Right hindlimb (tissue), 1 donor: ENCODE results near the gene ARHGAP20.
"Not testable (repeated sequence)": the region's sequence is repeated elsewhere in the genome, so short reads cannot be mapped to it uniquely, and the experiment has no call there.

Experiments used
- DNase-seq: peaks from one replicate; pipeline ENCODE4 v3.0.0-alpha.2; 2018

Gene ARHGAP20

GRCh38 chr11:110716361-110716760, 4.1 kb upstream of the ARHGAP20 start:
- DNase-seq: no peak

- DNase-seq: no peak
Measured at GRCh38 chr11:110715541-110715940, 3.3 kb upstream of the ARHGAP20 start.

DNA sequence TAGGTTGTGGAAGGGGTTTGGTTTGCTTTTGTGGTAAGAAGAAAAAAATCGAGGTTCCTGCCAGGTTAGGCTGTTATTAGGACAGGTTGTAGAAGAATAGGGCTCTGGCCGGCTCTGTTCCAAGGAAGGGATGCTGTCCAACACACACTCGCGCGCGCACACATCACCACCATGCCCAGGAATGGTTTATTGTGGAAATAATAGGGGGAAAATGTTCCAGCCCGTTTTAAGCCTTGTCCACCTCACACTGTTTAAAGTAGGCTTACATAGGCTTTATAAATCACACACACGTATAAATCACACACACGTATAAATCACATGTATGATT, 1.2 kb upstream of the ARHGAP20 start:
- DNase-seq: no peak

DNA sequence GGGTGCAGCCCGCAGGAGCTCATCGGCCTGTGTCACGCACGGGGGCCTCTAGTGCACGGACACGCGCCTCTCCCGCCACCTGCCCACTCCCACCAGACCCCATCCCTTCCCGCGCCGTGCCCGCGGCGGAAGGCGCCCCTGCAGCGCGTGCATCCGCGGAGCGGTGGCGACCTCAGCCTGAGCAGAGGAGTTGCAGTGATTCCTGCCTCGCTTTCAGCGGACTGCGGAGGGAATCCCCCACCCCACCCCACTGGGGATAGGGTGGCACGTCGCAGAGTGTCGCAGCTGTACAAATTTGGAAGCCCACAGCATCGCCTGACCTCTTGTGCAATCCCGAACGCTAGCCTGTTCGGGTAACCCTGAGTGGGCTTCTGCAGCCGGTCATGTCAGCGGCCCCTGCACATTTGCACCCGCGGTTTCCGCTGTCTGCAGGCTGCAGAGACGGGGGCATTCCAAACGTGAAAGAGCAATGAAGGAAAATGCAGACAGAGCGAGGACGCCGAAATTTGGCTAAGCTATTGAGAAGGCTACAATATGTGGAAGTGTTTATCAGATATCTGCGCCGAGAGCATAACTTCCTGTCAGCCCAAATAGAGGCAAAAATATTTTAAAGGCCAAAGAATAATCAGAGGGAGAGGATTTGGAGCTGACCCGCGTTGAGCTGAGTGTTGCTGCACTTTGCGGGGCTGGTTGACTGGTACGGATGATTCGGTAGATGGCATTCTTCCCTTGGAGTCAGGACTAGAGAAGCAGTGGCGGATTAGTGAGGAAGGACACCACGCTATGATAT, 617 bp upstream of the ARHGAP20 start:
- DNase-seq: peak; percentile 66

- no peak for DNase-seq
Measured at GRCh38 chr11:110711448-110711775, 825 bp downstream of the ARHGAP20 start.

DNA sequence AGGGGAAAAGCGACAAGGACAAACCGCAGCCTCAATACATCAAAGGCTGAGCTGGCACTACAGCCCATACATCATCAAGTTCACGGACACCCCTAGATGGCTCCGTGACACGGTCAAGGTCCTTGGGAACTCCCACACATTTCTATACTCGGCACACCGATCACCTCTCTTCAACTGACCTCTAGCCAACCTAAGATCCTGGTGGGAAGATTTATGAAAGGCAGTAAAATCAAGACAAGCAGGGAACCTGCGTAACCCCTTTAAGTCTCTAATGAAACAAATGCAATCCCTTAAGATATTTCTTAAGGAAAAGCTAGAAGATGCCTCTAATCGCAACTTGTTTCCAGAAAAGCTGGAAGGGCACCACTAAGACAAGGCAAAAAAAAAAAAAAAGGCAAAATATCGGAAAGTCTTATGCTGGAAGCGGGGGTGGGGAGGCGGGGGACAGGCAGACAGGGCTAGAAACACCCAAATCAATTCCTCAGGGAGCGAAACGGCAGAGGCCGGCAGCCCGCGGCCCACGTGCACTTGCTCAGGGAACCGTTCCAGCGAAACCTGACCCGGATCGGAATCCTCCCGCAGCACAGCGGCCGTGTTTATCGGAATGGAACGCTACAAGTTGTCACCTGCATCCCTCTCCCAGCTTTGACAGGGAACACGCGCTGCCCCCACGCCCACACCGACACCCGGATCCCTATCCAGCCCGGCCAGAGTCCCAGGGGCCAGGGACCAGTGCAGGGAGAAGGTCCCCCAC, 1.4 kb downstream of the ARHGAP20 start:
- peak; percentile 61 for DNase-seq

DNA sequence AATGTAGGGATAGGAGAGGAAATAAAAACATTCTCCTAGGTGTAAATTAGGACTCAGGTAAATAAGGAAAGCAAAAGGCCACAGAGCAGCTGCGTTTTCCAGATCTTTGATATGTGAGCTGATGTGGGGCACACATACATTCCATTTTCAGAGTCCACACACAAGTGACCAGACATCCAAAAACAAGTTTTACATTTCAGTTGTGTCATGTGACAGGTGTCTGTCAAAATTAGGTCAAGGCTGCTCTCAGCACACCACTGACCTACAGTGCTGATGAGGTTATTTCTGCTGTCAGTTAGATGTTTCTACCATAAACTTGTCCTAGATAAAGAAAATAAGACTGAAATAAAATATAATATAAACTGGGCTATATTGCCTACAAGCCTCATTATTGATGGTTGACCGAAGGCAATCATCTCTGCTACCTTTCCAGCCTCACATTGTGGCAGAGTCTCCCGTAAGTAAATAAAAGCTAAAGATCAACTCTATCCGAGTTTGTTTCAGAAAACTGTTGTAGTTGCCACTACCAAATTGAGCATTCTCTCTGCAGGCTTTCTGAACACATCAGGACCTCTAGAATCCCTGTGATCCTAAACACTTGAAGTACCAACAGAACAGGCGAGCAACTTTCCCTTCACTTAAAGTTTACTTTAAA, 7.9 kb downstream of the ARHGAP20 start:
- no peak for DNase-seq

- no peak for DNase-seq
Measured at GRCh38 chr11:110691926-110692325, 20.3 kb downstream of the ARHGAP20 start.

GRCh38 chr11:110689306-110689705, 22.9 kb downstream of the ARHGAP20 start:
- DNase-seq: no peak

DNA sequence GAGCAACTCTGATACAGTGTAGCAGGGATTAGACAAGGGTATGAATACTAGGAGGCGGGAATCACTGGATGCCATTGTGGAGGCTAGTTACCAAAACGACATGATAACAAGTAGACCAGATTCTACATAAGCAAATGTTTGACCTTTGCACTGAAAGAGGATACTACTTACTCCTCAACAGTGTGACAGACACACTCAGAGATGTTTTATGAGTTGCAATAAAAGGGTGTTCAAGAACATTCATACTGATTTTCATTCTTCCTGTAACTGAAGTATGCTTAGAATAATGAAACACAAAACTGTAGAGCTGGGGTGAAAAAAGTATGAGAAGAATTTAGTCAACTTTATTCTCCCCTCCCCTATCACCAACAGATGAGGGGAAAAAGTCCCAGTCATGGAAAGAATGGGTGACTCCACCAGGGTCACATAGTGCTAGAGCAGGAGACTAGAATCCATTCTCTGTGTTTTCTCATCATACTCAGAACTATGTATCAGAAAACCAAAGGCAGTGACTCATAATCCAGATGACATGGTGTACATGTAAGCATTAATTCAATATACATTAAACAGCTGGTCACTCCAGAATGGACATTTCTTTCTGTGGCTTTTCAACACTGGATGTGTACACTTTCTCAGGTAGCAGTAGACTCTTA, 32.8 kb downstream of the ARHGAP20 start:
- DNase-seq: no peak

DNA sequence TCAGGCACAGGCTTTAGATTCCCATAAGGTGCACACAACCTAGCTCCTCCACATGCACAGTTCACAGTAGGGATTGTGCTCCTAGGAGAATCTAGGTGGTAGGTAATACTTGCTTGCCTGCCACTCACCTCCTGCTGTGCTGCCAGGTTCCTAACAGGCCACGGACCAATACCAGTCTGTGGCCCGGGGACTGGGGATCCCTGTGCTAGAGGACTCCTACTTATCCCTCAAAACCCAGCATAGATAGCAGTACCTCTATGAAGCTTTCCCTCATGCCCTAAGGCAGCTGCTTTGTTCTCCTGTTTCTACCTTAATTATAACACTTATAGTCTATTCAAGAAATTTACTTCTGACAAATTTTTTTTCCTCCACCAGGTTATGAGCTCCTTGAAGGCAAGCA, 36.7 kb downstream of the ARHGAP20 start:
- DNase-seq: no peak

DNA sequence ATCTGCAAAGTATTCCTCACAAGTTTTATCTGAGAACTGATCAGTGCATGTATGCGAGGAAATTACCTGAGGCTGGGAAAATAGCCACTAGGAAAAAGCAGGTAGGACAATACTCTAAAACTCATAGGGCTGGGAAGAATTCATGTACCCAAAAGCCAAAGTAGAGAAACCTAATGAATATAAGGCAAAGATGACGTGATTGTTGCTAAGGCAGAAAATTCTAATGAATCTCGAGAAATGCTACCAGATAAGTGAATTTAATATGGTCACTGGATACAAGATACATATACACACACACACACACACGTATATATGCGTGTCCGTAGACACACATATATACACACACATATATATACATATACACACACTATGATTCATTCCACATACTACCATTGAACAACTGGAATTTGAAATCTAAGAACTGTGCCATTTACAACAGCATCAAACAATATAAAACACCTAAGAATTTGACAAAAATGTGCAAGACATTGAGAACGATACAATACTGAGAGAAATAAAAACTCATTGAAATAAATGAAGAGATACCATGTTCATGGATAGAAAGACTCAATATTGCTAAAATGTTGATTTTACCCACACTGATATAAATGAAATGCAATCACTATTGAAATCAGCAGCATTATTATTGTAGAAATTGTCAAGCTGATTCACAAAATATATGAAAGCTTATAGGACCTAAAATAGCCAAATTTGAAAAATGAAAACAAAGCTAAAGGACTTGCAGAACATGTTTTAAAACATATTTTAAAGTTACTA, 46.4 kb downstream of the ARHGAP20 start:
- no peak for DNase-seq

- DNase-seq: no peak
Measured at GRCh38 chr11:110655967-110656366, 56.3 kb downstream of the ARHGAP20 start.

DNA sequence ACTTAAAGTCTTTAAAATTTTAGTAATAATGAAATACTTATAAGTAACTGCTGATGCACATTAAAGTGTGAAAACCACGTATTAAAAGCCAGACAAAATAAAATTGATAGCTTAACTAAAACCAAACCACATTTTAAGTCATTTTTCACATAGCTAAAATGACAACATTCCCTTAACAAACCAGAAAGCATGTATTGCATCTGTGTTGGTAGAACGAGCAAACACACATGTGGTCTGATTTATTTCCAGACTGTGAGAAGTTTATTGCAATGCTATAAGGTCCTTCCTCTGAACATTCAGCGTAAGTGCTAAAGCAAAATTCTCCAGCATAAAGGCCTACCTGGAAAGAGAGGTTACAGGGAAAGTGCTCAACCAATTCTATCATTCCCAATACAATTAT, 57.8 kb downstream of the ARHGAP20 start:
- no peak for DNase-seq

GRCh38 chr11:110645253-110645652, 67.0 kb downstream of the ARHGAP20 start:
- DNase-seq: no peak

GRCh38 chr11:110634370-110634769, 77.9 kb downstream of the ARHGAP20 start:
- DNase-seq: no peak

GRCh38 chr11:110631551-110631950, 80.7 kb downstream of the ARHGAP20 start:
- no peak for DNase-seq

DNA sequence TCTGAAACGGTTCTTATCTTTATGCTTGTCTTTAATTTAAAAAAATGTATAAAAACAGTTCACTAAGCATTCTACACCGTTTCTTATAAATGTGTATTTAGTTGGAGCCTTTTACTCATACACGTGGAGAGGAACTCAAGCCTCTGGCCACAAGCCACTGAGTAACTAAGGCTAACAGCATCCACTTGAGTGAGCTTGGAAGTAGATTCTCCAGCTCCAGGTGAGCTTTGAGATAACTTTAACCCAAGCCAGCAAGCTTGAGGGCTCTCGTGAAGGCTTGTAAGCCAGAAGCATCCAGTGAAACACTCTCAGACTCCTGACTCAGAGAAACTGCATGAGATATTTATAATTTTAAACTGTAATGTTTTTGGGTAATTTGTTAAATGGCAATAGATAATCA, 82.6 kb downstream of the ARHGAP20 start:
- no peak for DNase-seq

- no peak for DNase-seq
Measured at GRCh38 chr11:110621826-110622225, 90.4 kb downstream of the ARHGAP20 start.

DNA sequence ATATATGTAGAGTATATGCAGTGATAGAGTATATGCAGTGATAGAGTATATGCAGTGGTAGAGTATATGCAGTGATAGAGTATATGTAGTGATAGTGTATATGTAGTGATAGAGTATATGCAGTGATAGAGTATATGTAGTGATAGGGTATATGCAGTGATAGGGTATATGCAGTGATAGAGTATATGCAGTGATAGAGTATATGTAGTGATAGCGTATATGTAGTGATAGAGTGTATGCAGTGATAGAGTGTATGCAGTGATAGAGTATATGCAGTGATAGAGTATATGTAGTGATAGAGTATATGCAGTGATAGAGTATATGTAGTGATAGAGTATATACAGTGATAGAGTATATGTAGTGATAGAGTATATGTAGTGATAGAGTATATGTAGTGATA, 92.9 kb downstream of the ARHGAP20 start:
- DNase-seq: not testable (repeated sequence)

DNA sequence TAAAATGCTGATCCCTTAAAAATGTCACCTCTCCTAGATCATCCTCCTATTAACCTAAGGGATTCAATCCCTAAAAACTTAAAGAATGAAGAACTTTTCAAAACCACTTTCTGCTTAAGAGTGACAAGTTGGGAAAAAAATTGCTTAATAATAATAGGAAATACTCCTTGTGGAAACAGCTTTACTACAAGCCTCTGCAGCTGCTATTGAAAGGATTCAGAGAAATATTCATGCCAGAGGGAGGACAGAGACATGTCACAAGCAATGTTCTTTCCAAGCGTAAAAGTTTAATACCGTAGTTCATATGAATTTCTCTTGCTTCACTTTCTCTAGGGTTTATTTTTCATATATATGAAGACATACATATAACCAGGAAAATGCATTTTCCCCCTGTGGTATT, 98.2 kb downstream of the ARHGAP20 start:
- DNase-seq: no peak

DNA sequence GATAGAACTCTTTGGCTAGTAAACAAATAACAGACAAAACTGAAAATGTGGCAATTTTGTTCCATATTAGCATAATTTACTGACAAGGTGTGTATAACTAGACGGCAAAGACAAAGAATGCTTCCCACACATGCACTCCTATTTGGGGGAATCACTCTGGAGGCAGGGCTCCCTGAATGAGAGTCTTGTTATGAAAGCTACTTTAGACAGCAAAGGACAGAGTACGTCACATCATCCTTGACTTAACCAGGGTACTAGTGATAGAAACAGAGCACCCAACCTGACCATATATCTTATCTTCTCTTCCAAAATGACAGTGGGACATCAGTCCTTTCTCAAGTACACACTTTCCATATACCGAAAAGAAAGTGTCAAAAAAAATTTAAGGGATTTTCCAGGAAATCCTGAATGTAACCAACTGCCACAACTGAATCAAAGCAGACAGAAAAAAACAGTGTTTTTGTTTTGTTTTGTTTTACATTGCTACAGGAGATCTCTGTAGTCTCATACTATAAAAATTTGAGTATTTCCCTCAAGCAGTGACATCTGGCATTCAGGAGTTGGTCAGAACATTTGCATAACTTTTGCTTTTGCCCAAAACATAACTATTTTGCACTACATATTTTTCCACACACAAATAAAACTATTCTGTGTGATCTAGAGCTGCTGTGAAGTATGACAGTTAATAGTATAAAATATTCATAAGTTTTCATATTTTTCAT, 98.9 kb downstream of the ARHGAP20 start:
- DNase-seq: no peak
